Keratinocyte (primary cell): ENCODE results near the gene ARHGAP22. TPM values are rescaled to one million over a fixed set of nuclear protein-coding genes. Genes with fewer than 3 reads are reported as not detected.

Source experiments
- DNase-seq: peaks from one replicate; pipeline ENCODE4 v3.0.0-alpha.2; 2011; ENCODE audit warnings: low read depth, missing footprints, low spot score
- FAIRE-seq: peaks from 2 replicates; lab custom pipeline; 2011; peaks lifted over from hg19 to GRCh38; lab: Jason Lieb, UNC
- H2AFZ ChIP-seq: 2 replicates; pipeline ENCODE4 v1.6.0; 2012; ENCODE audit warnings: low read length, control low read depth, inconsistent platforms; ENCODE audit not compliant: control insufficient read depth
- H3K27ac ChIP-seq: 2 replicates; pipeline ENCODE4 v1.5.1; 2011; ENCODE audit warnings: low read length; ENCODE audit not compliant: control insufficient read depth, insufficient read depth
- H3K27me3 ChIP-seq: 3 replicates; pipeline ENCODE4 v1.6.0; 2011; ENCODE audit warnings: low read length; ENCODE audit not compliant: control insufficient read depth, insufficient read depth; ENCODE audit errors: extremely low read depth
- H3K36me3 ChIP-seq, 2 experiments: 2 replicates in 1 of 2; 3 replicates in 1 of 2; pipeline ENCODE4 v1.5.1; 2011; ENCODE audit warnings: low read length in 2 of 2, mild to moderate bottlenecking in 1 of 2; ENCODE audit not compliant: control insufficient read depth in 2 of 2, insufficient read depth in 2 of 2; ENCODE audit errors: extremely low read depth in 1 of 2
- H3K4me1 ChIP-seq: 3 replicates; pipeline ENCODE4 v1.5.1; 2011; ENCODE audit warnings: low read length; ENCODE audit not compliant: control insufficient read depth, insufficient read depth; ENCODE audit errors: extremely low read depth
- H3K4me2 ChIP-seq: 3 replicates; pipeline ENCODE4 v1.6.0; 2011; ENCODE audit warnings: low read depth, low read length; ENCODE audit not compliant: control insufficient read depth, insufficient read depth; ENCODE audit errors: extremely low read depth
- H3K4me3 ChIP-seq, 3 experiments: fragments of 200-600 bp in 1 of 3; sonication (generic) in 1 of 3; 2 replicates in 2 of 3; 3 replicates in 1 of 3; pipeline ENCODE4 v1.5.1; 2011 to 2016; ENCODE audit warnings: low read length in 3 of 3, mild to moderate bottlenecking in 3 of 3, control low read depth in 2 of 3, inconsistent platforms in 1 of 3, low read depth in 1 of 3, mixed read lengths in 1 of 3, mixed run types in 1 of 3, moderate library complexity in 1 of 3; ENCODE audit not compliant: control insufficient read depth in 2 of 3, insufficient read depth in 2 of 3; ENCODE audit errors: extremely low read depth in 1 of 3
- H3K79me2 ChIP-seq: 2 replicates; pipeline ENCODE4 v1.6.0; 2012; ENCODE audit warnings: low read length; ENCODE audit not compliant: control insufficient read depth, insufficient read depth
- H3K9ac ChIP-seq: 3 replicates; pipeline ENCODE4 v1.6.0; 2011; ENCODE audit warnings: low read length; ENCODE audit not compliant: control insufficient read depth, insufficient read depth; ENCODE audit errors: extremely low read depth
- H3K9me1 ChIP-seq: 3 replicates; pipeline ENCODE4 v1.6.0; 2011; ENCODE audit warnings: low read length; ENCODE audit not compliant: control insufficient read depth, insufficient read depth; ENCODE audit errors: extremely low read depth
- H3K9me3 ChIP-seq: 2 replicates; pipeline ENCODE4 v1.5.1; 2012; ENCODE audit warnings: low read depth, low read length; ENCODE audit not compliant: control insufficient read depth
- H4K20me1 ChIP-seq: 3 replicates; pipeline ENCODE4 v1.6.0; 2011; ENCODE audit warnings: low read length; ENCODE audit not compliant: control insufficient read depth, insufficient read depth; ENCODE audit errors: extremely low read depth
- EZH2 ChIP-seq: IDR thresholded peaks from one replicate; pipeline ENCODE4 v1.6.1; 2012; ENCODE audit warnings: inconsistent platforms, mild to moderate bottlenecking, low read length, moderate library complexity
- dilution Hi-C: fragments of 300-500 bp; cut with MboI; formaldehyde crosslinking; loops from one replicate; pipeline ENCODE4 v1.7.0; 2020; ENCODE audit warnings: low sequenced_read_pairs; ENCODE audit not compliant: extremely low pct_ligation_motif_present
- polyA plus RNA-seq, 5 experiments: library from polyadenylated mRNA; depleted of rRNA in 3 of 5; stranded (reverse) in 3 of 5; stranded (forward) in 1 of 5; unstranded in 1 of 5; fragments of >200 nt; gene quantifications; 1 replicate in 1 of 5; 2 replicates in 3 of 5; 3 replicates in 1 of 5; pipeline versions ENCODE4 v1.2.1 to v1.2.3, GENCODE V29; 2011 to 2012; ENCODE audit warnings: missing spikeins in 2 of 5, low read depth in 1 of 5, low replicate concordance in 1 of 5
- TF ChIP-seq, protein P1 (sequence below), 3 experiments: IDR thresholded peaks in 1 of 3; conservative IDR thresholded peaks in 1 of 3; optimal IDR thresholded peaks in 1 of 3; 2 replicates in 2 of 3; 3 replicates in 1 of 3; pipeline versions ENCODE3 to v1.5.1; 2011; ENCODE audit warnings: low read length in 3 of 3, mild to moderate bottlenecking in 3 of 3, moderate library complexity in 2 of 3, control low read depth in 1 of 3, inconsistent platforms in 1 of 3; ENCODE audit not compliant: insufficient read depth in 2 of 3; ENCODE audit errors: extremely low read depth in 1 of 3

ARHGAP22 gene
- polyA plus RNA-seq, 1 donor (not counting 4 experiments of a cell fraction or from before 2014, with no cell fraction given): 4.9 TPM

GRCh38 chr10:48526846-48527505, 77.9 kb downstream of the ARHGAP22 start:
- Histone ChIP-seq H3K9me1 (no peaks in the 10 kb centered on the region), H3K9me3 (no peaks in the 10 kb centered on the region), H4K20me1 (no peaks in the 10 kb centered on the region), H3K36me3 (no peaks in the 10 kb centered on the region), H3K4me3 (no peak overlapping the region), H3K27me3 (peaks cover 41% of the 10 kb centered on the region), H3K4me1 (peaks cover 5% of the 10 kb centered on the region), H3K79me2 (no peaks in the 10 kb centered on the region), H3K27ac (no peak overlapping the region), H2AFZ (no peak overlapping the region), H3K4me2 (no peak overlapping the region), H3K9ac (no peak overlapping the region)
- DNase-seq: no peak
- TF ChIP-seq, protein P1, sequence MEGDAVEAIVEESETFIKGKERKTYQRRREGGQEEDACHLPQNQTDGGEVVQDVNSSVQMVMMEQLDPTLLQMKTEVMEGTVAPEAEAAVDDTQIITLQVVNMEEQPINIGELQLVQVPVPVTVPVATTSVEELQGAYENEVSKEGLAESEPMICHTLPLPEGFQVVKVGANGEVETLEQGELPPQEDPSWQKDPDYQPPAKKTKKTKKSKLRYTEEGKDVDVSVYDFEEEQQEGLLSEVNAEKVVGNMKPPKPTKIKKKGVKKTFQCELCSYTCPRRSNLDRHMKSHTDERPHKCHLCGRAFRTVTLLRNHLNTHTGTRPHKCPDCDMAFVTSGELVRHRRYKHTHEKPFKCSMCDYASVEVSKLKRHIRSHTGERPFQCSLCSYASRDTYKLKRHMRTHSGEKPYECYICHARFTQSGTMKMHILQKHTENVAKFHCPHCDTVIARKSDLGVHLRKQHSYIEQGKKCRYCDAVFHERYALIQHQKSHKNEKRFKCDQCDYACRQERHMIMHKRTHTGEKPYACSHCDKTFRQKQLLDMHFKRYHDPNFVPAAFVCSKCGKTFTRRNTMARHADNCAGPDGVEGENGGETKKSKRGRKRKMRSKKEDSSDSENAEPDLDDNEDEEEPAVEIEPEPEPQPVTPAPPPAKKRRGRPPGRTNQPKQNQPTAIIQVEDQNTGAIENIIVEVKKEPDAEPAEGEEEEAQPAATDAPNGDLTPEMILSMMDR (optimal IDR thresholded peaks at IDR 0.05 in 1 of 3, IDR thresholded peaks at IDR 0.05 in 1 of 3, conservative IDR thresholded peaks at IDR 0.05 in 1 of 3; ENCODE audit: extremely low read depth in 1 of 3, insufficient read depth in 2 of 3, low read length in 3 of 3): no peak
- no peak for TF ChIP-seq EZH2
- dilution Hi-C loops: no loop called here
- FAIRE-seq: no peak

GRCh38 chr10:48526011-48526821, 78.7 kb downstream of the ARHGAP22 start:
- Histone ChIP-seq H3K9ac (no peak overlapping the region), H3K9me1 (no peaks in the 10 kb centered on the region), H3K4me2 (no peak overlapping the region), H3K9me3 (no peaks in the 10 kb centered on the region), H3K79me2 (no peaks in the 10 kb centered on the region), H4K20me1 (no peaks in the 10 kb centered on the region), H3K4me1 (peaks cover 5% of the 10 kb centered on the region), H3K27ac (no peak overlapping the region), H3K27me3 (peaks cover 47% of the 10 kb centered on the region), H3K36me3 (no peaks in the 10 kb centered on the region), H3K4me3 (no peak overlapping the region), H2AFZ (no peak overlapping the region)
- dilution Hi-C loops: no loop called here
- DNase-seq: no peak
- TF ChIP-seq EZH2: no peak
- FAIRE-seq: no peak
